GM18505 (cell line): ENCODE data around the gene LAP3.

ENCODE experiments used
- ATAC-seq: cut with Tn5 transposase; IDR thresholded peaks from one replicate; pipeline ENCODE4 v1.9.1; 2021; ENCODE audit not compliant: unreplicated experiment
- POLR2A ChIP-seq: IDR thresholded peaks from 4 replicates; pipeline ENCODE4 v1.6.1; 2011; ENCODE audit warnings: borderline replicate concordance; ENCODE audit not compliant: insufficient read depth, insufficient read length; ENCODE audit errors: extremely low read depth

Gene LAP3

GRCh38 chr4:17647176-17647806 is 70.3 kb downstream of the LAP3 start:
- no peak for ATAC-seq
- TF ChIP-seq POLR2A: no peak

GRCh38 chr4:17647927-17648326 is 70.9 kb downstream of the LAP3 start:
- ATAC-seq: no peak

GRCh38 chr4:17650406-17650805 is 73.4 kb downstream of the LAP3 start:
- TF ChIP-seq POLR2A: no peak
- ATAC-seq: no peak

More at GRCh38 chr4:17647927-17648326, 70.9 kb downstream of the LAP3 start:
- TF ChIP-seq POLR2A: no peak

- ATAC-seq: no peak
- no peak for TF ChIP-seq POLR2A
These were observed 77.7 kb downstream of the LAP3 start for GRCh38 chr4:17654701-17655100.

GRCh38 chr4:17657090-17657489 is 80.1 kb downstream of the LAP3 start:
- no peak for ATAC-seq
- no peak for TF ChIP-seq POLR2A
